HEK293 (cell line): ENCODE measurements around the gene CCAR1.
"Not testable (repeated sequence)": the region's sequence is repeated elsewhere in the genome, so short reads cannot be mapped to it uniquely, and the experiment has no call there.

ENCODE experiments used
- CTCF ChIA-PET: fragments of 350-600 bp; formaldehyde crosslinking; extraction: SDS; loops from one replicate; lab custom pipeline; 2021; ENCODE audit warnings: antibody characterized with exemption; lab: Yijun Ruan, JAX
- POLR2A ChIA-PET: fragments of 300-600 bp; formaldehyde crosslinking; extraction: SDS; loops from one replicate; lab custom pipeline; 2020; ENCODE audit warnings: antibody characterized with exemption, inconsistent platforms; lab: Yijun Ruan, JAX
- H3K27ac ChIP-seq: fragments of 200-500 bp; sonication (Bioruptor generic); 2 replicates; pipeline ENCODE4 v1.5.1; 2014; ENCODE audit warnings: low read depth, low read length, control low read depth, inconsistent platforms; ENCODE audit errors: extremely low read depth
- H3K36me3 ChIP-seq, 2 experiments: fragments of 200-500 bp in 1 of 2; sonication (Bioruptor generic) in 1 of 2; 1 replicate in 1 of 2; 2 replicates in 1 of 2; pipeline ENCODE4 v1.5.1; 2014 to 2017; ENCODE audit warnings: inconsistent platforms in 2 of 2, low read length in 2 of 2; ENCODE audit not compliant: control insufficient read depth in 2 of 2, insufficient read depth in 1 of 2
- H3K4me1 ChIP-seq: fragments of 200-500 bp; sonication (Bioruptor generic); 2 replicates; pipeline ENCODE4 v1.5.1; 2014; ENCODE audit warnings: mild to moderate bottlenecking, low read length, inconsistent platforms; ENCODE audit not compliant: control insufficient read depth, insufficient read depth
- H3K4me3 ChIP-seq: 2 replicates; pipeline ENCODE4 v1.5.1; 2011; ENCODE audit warnings: low read depth, mild to moderate bottlenecking, control low read depth, low read length, moderate library complexity
- H3K9me3 ChIP-seq: fragments of 200-500 bp; sonication (Bioruptor generic); 2 replicates; pipeline ENCODE4 v1.5.1; 2014; ENCODE audit warnings: low read depth, low read length, inconsistent platforms; ENCODE audit not compliant: control insufficient read depth, insufficient read depth
- KLF16 ChIP-seq: fragments of 450-650 bp; formaldehyde crosslinking; IDR thresholded peaks from 2 replicates; pipeline ENCODE4 v1.5.1; 2017; ENCODE audit warnings: missing biosample characterization, missing genetic modification characterization
- RBAK ChIP-seq: fragments of 450-650 bp; formaldehyde crosslinking; IDR thresholded peaks from 2 replicates; pipeline ENCODE4 v1.5.1; 2016; ENCODE audit warnings: missing biosample characterization, missing genetic modification characterization
- SETDB1 ChIP-seq: IDR thresholded peaks from one replicate; pipeline ENCODE4 v1.6.1; 2017; ENCODE audit warnings: mild to moderate bottlenecking, low read length, moderate library complexity, mixed read lengths; ENCODE audit not compliant: insufficient read length
- ZBTB26 ChIP-seq: fragments of 450-650 bp; formaldehyde crosslinking; optimal IDR thresholded peaks from 2 replicates; pipeline ENCODE3; 2016; ENCODE audit warnings: missing biosample characterization, mild to moderate bottlenecking, missing genetic modification characterization
- ZBTB44 ChIP-seq: fragments of 450-650 bp; IDR thresholded peaks from 2 replicates; pipeline ENCODE4 v1.5.1; 2018; ENCODE audit warnings: missing biosample characterization, mild to moderate bottlenecking, missing genetic modification characterization
- ZFP3 ChIP-seq: fragments of 450-650 bp; formaldehyde crosslinking; IDR thresholded peaks from 2 replicates; pipeline ENCODE4 v1.5.1; 2016; ENCODE audit warnings: low read depth, missing biosample characterization, missing genetic modification characterization
- ZFP37 ChIP-seq: fragments of 450-650 bp; formaldehyde crosslinking; IDR thresholded peaks from 2 replicates; pipeline ENCODE4 v1.5.1; 2016; ENCODE audit warnings: missing biosample characterization, missing genetic modification characterization
- ZNF10 ChIP-seq: fragments of 450-650 bp; formaldehyde crosslinking; IDR thresholded peaks from 2 replicates; pipeline ENCODE4 v1.5.1; 2017; ENCODE audit warnings: missing biosample characterization, missing genetic modification characterization
- ZNF112 ChIP-seq: fragments of 450-650 bp; formaldehyde crosslinking; IDR thresholded peaks from 2 replicates; pipeline ENCODE4 v1.5.0; 2017; ENCODE audit warnings: missing biosample characterization, missing genetic modification characterization
- ZNF174 ChIP-seq: fragments of 450-650 bp; formaldehyde crosslinking; IDR thresholded peaks from 2 replicates; pipeline ENCODE4 v1.5.0; 2017; ENCODE audit warnings: missing biosample characterization, mild to moderate bottlenecking, missing genetic modification characterization
- ZNF391 ChIP-seq: fragments of 450-650 bp; formaldehyde crosslinking; IDR thresholded peaks from 2 replicates; pipeline ENCODE4 v1.5.1; 2016; ENCODE audit warnings: low read depth, missing biosample characterization, missing genetic modification characterization, borderline replicate concordance
- ZNF398 ChIP-seq: fragments of 450-650 bp; formaldehyde crosslinking; IDR thresholded peaks from 2 replicates; pipeline ENCODE4 v1.5.1; 2017; ENCODE audit warnings: missing biosample characterization, missing genetic modification characterization
- ZNF843 ChIP-seq: fragments of 450-650 bp; formaldehyde crosslinking; IDR thresholded peaks from 2 replicates; pipeline ENCODE4 v1.5.1; 2016; ENCODE audit warnings: missing biosample characterization, missing genetic modification characterization

The CCAR1 gene

GRCh38 chr10:68759223-68759863, 38.3 kb downstream of the CCAR1 start:
- Histone ChIP-seq H3K9me3 (no peaks in the 10 kb centered on the region), H3K4me1 (no peaks in the 10 kb centered on the region), H3K4me3 (no peak overlapping the region), H3K27ac (no peak overlapping the region), H3K36me3 (peaks cover 88 to 89% of the 10 kb centered on the region in 2 experiments)
- TF ChIP-seq KLF16 (tag by site-specific recombination) = no peak
- TF ChIP-seq RBAK (tag by site-specific recombination) = no peak
- TF ChIP-seq ZFP3 (tag by site-specific recombination) = no peak
- ChIA-PET CTCF (interaction anchor here (0.7 kb wide), 2 partner anchors 111 to 138 kb away, joined by 3 read pairs; no protein-coding TSS in a partner anchor), POLR2A (interaction anchor here (0.7 kb wide), 1 partner anchor 588 kb away, joined by 3 read pairs; no protein-coding TSS in a partner anchor)

GRCh38 chr10:68759967-68760366, 38.9 kb downstream of the CCAR1 start:
- H3K9me3 ChIP-seq = no peaks in the 10 kb centered on the region
- H3K4me3 ChIP-seq = no peak overlapping the region
- ChIA-PET CTCF (interaction anchor here (0.7 kb wide), 2 partner anchors 110 to 138 kb away, joined by 3 read pairs; no protein-coding TSS in a partner anchor), POLR2A (interaction anchor here (0.7 kb wide), 1 partner anchor 587 kb away, joined by 3 read pairs; no protein-coding TSS in a partner anchor)
- no peak overlapping the region; the same call in 1 of the 2 replicates for H3K27ac ChIP-seq
- no peak for TF ChIP-seq ZNF391 (tag by site-specific recombination)
- no peak for TF ChIP-seq ZNF174
- TF ChIP-seq ZNF843 (tag by site-specific recombination) = no peak
- no peak for TF ChIP-seq ZFP37 (tag by site-specific recombination)
- no peak for TF ChIP-seq ZBTB26
- TF ChIP-seq ZNF10 (tag by site-specific recombination) = no peak
- TF ChIP-seq ZNF112 = no peak
- no peak for TF ChIP-seq SETDB1
- no peak for TF ChIP-seq ZNF398
- TF ChIP-seq ZBTB44 (tag by site-specific recombination) = no peak
- H3K4me1 ChIP-seq = no peaks in the 10 kb centered on the region
- peaks cover 83 to 88% of the 10 kb centered on the region in 2 experiments for H3K36me3 ChIP-seq

- POLR2A ChIA-PET, H3K9me3 ChIP-seq, H3K27ac ChIP-seq, H3K4me1 ChIP-seq, H3K4me3 ChIP-seq: not testable (repeated sequence)
- H3K36me3 ChIP-seq = peaks cover 83 to 89% of the 10 kb centered on the region in 2 experiments
- CTCF ChIA-PET = interaction anchor here (0.6 kb wide), 1 partner anchor 121 kb away, joined by 3 read pairs; no protein-coding TSS in a partner anchor
These were observed 46.4 kb downstream of the CCAR1 start for GRCh38 chr10:68767407-68767806.
